Right lobe of liver (tissue), 6 donors: ENCODE measurements around the gene FXYD7. TPM values are rescaled to one million over a fixed set of nuclear protein-coding genes. Genes with fewer than 3 reads are reported as not detected.

Experiments used
- ATAC-seq, 4 donors: fragments of 200-7000 bp; cut with Tn5 transposase; one replicate each; pipeline ENCODE4 v1.9.1; 2020; ENCODE audit warnings: mild to moderate bottlenecking in 4 of 4, moderate library complexity in 4 of 4
- DNase-seq, 3 donors: peaks; one replicate each; pipeline ENCODE4 v3.0.0-alpha.2; 2020
- H3K27ac ChIP-seq, 3 donors: fragments of 200-600 bp; one replicate each; pipeline ENCODE4 v1.8.0; 2022
- H3K27me3 ChIP-seq, 2 donors: fragments of 200-600 bp; one replicate each; pipeline ENCODE4 v1.8.0; 2022
- H3K36me3 ChIP-seq, 4 donors: fragments of 200-600 bp; sonication (generic) in 1 of 4; one replicate each; pipeline versions ENCODE4 v1.5.1 to v1.8.0; 2017 to 2022; ENCODE audit warnings: control low read depth in 1 of 4
- H3K4me1 ChIP-seq, 4 donors: fragments of 200-600 bp; sonication (generic) in 1 of 4; one replicate each; pipeline versions ENCODE4 v1.5.1 to v1.8.0; 2017 to 2022; ENCODE audit warnings: control low read depth in 1 of 4
- H3K4me3 ChIP-seq, 3 donors: fragments of 200-600 bp; one replicate each; pipeline ENCODE4 v1.8.0; 2022
- H3K9me3 ChIP-seq, 4 donors: fragments of 200-600 bp; sonication (generic) in 1 of 4; one replicate each; pipeline versions ENCODE4 v1.5.1 to v1.8.0; 2017 to 2022; ENCODE audit warnings: control low read depth in 1 of 4
- POLR2A ChIP-seq: fragments of 450-650 bp; IDR thresholded peaks from one replicate; pipeline ENCODE4 v1.6.1; 2017; ENCODE audit warnings: antibody characterized with exemption, mild to moderate bottlenecking
- WGBS: methylation state at CpG from one replicate; pipeline ENCODE4 v1.1.6; 2018; ENCODE audit warnings: low coverage, low lambda C conversion rate; ENCODE audit not compliant: insufficient coverage; ENCODE audit errors: missing lambda C conversion rate; 5-methylcytosine and 5-hydroxymethylcytosine counted together
- intact Hi-C, 2 donors: fragments of 100-400 bp; cut with DNase I; formaldehyde crosslinking; loops; one replicate each; pipeline versions ENCODE4 v1.11.2 to v1.14.1; 2022
- total RNA-seq, 6 experiments: library from RNA; depleted of rRNA in 2 of 6; stranded (reverse); fragments of >200 nt in 2 of 6; fragmentation: NEBNext Ultra II Directional in 3 of 6; extraction: Animal tissue kit (Norgen Biotek cat#: 25700) in 3 of 6; gene quantifications; one replicate each; pipeline versions ENCODE4 v1.1.0 to v1.2.4, GENCODE V29; 2016 to 2023
- TF ChIP-seq, protein P1 (sequence below), 4 donors: fragments of 200-600 bp in 3 of 4; fragments of 450-650 bp in 1 of 4; IDR thresholded peaks; one replicate each; pipeline versions ENCODE4 v1.5.1 to v1.8.0; 2016 to 2022; ENCODE audit warnings: antibody characterized with exemption in 4 of 4, mild to moderate bottlenecking in 2 of 4
- donor health status: DM: no; HTN: yes; CAD: no.
- donor health status: DM: no; HTN: no; CAD: no.
- donor health status: DM: no; HTN: no; CAD: no.
- donor health status: DM: no; HTN: yes; CAD: no.
- donor health status: DM: no; HTN: yes; CAD: no.

FXYD7 gene
- total RNA-seq, 6 experiments from 2014 or later = 0.49 TPM; not detected in 5

DNA sequence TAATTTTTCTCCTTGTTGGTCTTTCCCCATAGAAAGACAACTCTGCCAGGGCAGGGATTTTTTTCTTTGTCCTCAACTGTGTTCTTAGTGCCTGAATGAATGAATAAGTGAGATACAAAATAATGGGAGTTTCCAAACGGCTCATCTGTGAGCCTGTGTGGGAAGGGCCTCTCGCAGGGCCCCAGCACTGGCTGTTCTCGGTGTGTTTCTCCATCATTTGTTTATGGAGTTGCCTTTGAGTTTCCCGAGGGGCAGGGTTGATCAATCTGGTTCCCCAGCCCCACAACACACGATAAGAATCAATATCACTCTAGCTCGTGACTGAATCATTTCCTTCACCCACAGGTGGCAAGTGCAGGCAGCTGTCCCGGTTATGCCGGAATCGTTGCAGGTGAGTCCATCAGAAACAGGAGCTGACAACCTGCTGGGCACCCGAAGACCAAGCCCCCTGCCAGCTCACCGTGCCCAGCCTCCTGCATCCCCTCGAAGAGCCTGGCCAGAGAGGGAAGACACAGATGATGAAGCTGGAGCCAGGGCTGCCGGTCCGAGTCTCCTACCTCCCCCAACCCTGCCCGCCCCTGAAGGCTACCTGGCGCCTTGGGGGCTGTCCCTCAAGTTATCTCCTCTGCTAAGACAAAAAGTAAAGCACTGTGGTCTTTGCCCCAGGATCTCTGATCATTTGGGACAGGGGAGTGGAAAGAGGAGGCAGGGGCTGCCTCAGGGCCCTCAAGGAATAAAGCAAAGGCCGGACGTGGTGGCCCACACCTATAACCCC, 26.4 kb downstream of the FXYD7 start:
- Histone ChIP-seq H3K4me1 (peaks cover 0 to 25% (median 10%) of the 10 kb centered on the region in 4 donors), H3K9me3 (no peaks in the 10 kb centered on the region), H3K27me3 (no peaks in the 10 kb centered on the region), H3K4me3 (no peak overlapping the region), H3K27ac (peak overlapping the region in 1 of 3 donors; percentile 85), H3K36me3 (no peaks in the 10 kb centered on the region)
- intact Hi-C loops = no loop called here
- DNase-seq (peak in 1 of 3 donors; percentile 43), ATAC-seq (peak in 3 of 4 donors; percentile 10 to 37 (median 26))
- WGBS = 49% methylated on average over 11 of the region's 18 CpGs
- TF ChIP-seq POLR2A = no peak
- TF ChIP-seq, protein P1, sequence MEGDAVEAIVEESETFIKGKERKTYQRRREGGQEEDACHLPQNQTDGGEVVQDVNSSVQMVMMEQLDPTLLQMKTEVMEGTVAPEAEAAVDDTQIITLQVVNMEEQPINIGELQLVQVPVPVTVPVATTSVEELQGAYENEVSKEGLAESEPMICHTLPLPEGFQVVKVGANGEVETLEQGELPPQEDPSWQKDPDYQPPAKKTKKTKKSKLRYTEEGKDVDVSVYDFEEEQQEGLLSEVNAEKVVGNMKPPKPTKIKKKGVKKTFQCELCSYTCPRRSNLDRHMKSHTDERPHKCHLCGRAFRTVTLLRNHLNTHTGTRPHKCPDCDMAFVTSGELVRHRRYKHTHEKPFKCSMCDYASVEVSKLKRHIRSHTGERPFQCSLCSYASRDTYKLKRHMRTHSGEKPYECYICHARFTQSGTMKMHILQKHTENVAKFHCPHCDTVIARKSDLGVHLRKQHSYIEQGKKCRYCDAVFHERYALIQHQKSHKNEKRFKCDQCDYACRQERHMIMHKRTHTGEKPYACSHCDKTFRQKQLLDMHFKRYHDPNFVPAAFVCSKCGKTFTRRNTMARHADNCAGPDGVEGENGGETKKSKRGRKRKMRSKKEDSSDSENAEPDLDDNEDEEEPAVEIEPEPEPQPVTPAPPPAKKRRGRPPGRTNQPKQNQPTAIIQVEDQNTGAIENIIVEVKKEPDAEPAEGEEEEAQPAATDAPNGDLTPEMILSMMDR (IDR thresholded peaks at IDR 0.05) = no peak

DNA sequence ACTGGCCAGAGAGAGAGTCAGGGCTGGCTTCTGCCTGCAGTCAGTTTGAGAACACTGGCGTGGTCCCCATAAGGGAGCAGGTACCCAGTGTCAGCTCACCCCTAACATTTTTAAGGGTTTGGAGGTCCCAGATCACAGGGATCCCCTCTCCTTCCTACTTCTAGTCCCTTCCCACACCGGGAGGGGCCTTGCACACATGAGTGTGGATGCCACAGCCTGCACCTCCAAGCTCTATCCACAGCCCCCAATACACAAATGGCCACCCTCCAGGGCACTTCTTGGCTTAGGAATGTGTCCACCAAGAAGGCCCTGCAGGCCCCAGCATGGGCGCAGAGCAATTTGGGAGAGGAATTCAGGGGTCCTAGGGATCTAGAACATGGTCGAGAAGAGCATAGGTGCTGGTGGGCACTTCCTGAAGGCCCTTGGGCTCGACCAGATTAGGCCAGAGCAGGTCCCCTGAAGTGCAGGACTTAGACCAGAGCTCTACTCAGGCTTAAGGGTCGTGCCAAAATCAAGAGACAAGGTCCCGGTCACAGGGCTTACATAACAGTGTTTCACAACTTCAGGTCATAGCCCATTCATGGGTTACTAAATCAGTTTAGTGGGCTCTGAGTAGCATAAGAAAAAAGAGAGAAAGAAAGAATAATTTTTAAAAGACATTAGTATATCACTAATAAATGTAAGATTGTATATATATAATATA, 27.5 kb downstream of the FXYD7 start:
- Histone ChIP-seq H3K36me3 (no peaks in the 10 kb centered on the region), H3K27ac (peak overlapping the region in 2 of 3 donors; percentile 67 to 85), H3K4me3 (no peak overlapping the region), H3K4me1 (peaks cover 0 to 25% (median 10%) of the 10 kb centered on the region in 4 donors), H3K27me3 (no peaks in the 10 kb centered on the region), H3K9me3 (no peaks in the 10 kb centered on the region)
- intact Hi-C loops = no loop called here
- ATAC-seq = peak; percentile 84 to 94 (median 90)
- peak in 2 of 3 donors; percentile 61 to 85 for DNase-seq
- no peak for TF ChIP-seq POLR2A
- TF ChIP-seq, protein P1 (IDR thresholded peaks at IDR 0.05) = no peak
- 27% methylated on average over 5 of the region's 7 CpGs for WGBS

DNA sequence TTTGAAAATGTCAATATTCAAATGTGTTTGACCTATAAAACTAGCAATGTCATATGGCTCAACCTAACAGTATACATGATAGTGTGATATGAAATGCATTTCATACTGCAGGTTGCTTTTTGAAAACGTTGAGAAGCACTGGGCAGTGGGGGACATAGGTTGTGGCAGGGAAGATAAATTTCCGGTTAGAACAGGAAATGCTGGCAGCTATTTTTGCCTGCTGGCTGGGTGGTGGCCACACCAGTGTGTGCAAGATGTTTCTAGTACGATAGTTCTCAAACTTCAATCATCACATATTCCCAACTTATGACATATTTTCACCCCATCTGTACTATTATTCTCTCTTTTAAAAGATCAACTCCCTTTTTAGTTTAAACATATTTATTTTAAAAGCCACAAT, 28.7 kb downstream of the FXYD7 start:
- DNase-seq (no peak), ATAC-seq (no peak)
- Histone ChIP-seq H3K4me1 (peaks cover 0 to 25% (median 10%) of the 10 kb centered on the region in 4 donors), H3K4me3 (no peak overlapping the region), H3K36me3 (no peaks in the 10 kb centered on the region), H3K9me3 (no peaks in the 10 kb centered on the region), H3K27me3 (no peaks in the 10 kb centered on the region), H3K27ac (no peak overlapping the region)
- TF ChIP-seq, protein P1 (IDR thresholded peaks at IDR 0.05) = no peak
- TF ChIP-seq POLR2A = no peak
- intact Hi-C loops = no loop called here
- 16% methylated on average over 3 of the region's 3 CpGs for WGBS

DNA sequence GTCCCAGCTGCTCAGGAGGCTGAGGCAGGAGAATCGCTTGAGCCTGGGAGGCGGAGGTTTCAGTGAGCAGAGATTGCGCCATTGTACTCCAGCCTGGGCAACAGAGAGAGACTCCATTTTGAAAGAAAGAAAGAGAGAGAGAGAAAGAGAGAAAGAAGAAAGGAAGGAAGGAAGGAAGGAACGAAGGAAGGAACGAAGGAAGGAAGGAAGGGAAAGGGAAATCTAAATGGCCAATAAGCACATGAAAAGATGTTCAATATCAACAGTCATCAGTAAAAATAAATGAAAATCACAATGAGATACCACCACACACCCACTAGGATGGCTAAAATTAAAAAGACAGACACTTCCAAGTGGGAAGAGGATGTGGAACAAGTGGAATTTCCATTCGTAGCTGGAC, 31.2 kb downstream of the FXYD7 start:
- ATAC-seq = no peak
- TF ChIP-seq, protein P1 (IDR thresholded peaks at IDR 0.05) = no peak
- no peak for TF ChIP-seq POLR2A
- no peaks in the 10 kb centered on the region for H3K36me3 ChIP-seq
- no peaks in the 10 kb centered on the region for H3K9me3 ChIP-seq
- H3K4me3 ChIP-seq = no peak overlapping the region
- 87% methylated on average over 4 of the region's 6 CpGs for WGBS
- DNase-seq = no peak
- no peak overlapping the region for H3K27ac ChIP-seq
- intact Hi-C loops = no loop called here
- no peaks in the 10 kb centered on the region for H3K27me3 ChIP-seq
- H3K4me1 ChIP-seq = peaks cover 0 to 20% (median 10%) of the 10 kb centered on the region in 4 donors
